ENCODE measurements around the gene MFRP. TPM values are rescaled to one million over a fixed set of nuclear protein-coding genes. Genes with fewer than 3 reads are reported as not detected.

The MFRP gene
- total and polyA plus RNA-seq, 10 of the 15 experiments (the other 5 are each of a cell fraction or from before 2014, with no cell fraction given), result not detected

DNA sequence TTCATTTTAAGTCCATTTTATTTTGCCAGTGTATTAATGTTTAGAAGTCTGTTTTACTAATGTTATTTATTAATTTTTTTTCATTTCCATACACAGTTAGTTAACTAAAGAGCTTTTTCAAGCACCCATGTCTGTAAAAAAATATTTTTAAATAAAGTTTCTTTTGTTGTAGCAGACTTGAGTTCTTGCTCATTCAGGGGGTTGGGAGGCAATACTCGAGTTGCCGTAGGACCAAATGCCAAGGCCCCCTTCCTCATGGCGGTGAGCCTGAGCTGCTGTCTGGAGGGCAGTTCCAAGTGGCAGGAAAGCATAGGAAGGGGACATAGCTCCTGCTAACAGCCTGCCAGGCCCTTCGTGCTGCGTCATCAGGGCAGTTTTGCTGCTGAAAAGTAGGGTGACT, 38.5 kb downstream of the MFRP start:
- intact Hi-C loops (cut with micrococcal nuclease; ENCODE audit: unreplicated experiment), result no loop called here
- no peak for TF ChIP-seq ZNF274 (IDR thresholded peaks at IDR 0.05; ENCODE audit: insufficient read depth, insufficient read length)
- TF ChIP-seq, protein P1, sequence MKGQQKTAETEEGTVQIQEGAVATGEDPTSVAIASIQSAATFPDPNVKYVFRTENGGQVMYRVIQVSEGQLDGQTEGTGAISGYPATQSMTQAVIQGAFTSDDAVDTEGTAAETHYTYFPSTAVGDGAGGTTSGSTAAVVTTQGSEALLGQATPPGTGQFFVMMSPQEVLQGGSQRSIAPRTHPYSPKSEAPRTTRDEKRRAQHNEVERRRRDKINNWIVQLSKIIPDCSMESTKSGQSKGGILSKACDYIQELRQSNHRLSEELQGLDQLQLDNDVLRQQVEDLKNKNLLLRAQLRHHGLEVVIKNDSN (IDR thresholded peaks at IDR 0.05; ENCODE audit: borderline replicate concordance, extremely low read length, insufficient read depth, low read depth, low read length), result no peak
- TF ChIP-seq CREB1 (IDR thresholded peaks at IDR 0.05; ENCODE audit: low read depth), result no peak
- no peak for TF ChIP-seq SPI1 (IDR thresholded peaks at IDR 0.05; ENCODE audit: borderline replicate concordance, insufficient read depth, low read depth, low read length)
- no peak for TF ChIP-seq KLF5 (IDR thresholded peaks at IDR 0.05; ENCODE audit: partially characterized antibody)
- TF ChIP-seq CREM (IDR thresholded peaks at IDR 0.05; ENCODE audit: low read depth), result no peak
- TF ChIP-seq SUZ12 (IDR thresholded peaks at IDR 0.05; ENCODE audit: unreplicated experiment), result no peak
- TF ChIP-seq POU2F2 (IDR thresholded peaks at IDR 0.05; ENCODE audit: borderline replicate concordance, low read depth, low read length), result no peak
- TF ChIP-seq NR2F1 (conservative IDR thresholded peaks at IDR 0.05), result no peak
- TF ChIP-seq, protein P2, sequence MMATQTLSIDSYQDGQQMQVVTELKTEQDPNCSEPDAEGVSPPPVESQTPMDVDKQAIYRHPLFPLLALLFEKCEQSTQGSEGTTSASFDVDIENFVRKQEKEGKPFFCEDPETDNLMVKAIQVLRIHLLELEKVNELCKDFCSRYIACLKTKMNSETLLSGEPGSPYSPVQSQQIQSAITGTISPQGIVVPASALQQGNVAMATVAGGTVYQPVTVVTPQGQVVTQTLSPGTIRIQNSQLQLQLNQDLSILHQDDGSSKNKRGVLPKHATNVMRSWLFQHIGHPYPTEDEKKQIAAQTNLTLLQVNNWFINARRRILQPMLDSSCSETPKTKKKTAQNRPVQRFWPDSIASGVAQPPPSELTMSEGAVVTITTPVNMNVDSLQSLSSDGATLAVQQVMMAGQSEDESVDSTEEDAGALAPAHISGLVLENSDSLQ (IDR thresholded peaks at IDR 0.05), result no peak
- TF ChIP-seq, protein P3, sequence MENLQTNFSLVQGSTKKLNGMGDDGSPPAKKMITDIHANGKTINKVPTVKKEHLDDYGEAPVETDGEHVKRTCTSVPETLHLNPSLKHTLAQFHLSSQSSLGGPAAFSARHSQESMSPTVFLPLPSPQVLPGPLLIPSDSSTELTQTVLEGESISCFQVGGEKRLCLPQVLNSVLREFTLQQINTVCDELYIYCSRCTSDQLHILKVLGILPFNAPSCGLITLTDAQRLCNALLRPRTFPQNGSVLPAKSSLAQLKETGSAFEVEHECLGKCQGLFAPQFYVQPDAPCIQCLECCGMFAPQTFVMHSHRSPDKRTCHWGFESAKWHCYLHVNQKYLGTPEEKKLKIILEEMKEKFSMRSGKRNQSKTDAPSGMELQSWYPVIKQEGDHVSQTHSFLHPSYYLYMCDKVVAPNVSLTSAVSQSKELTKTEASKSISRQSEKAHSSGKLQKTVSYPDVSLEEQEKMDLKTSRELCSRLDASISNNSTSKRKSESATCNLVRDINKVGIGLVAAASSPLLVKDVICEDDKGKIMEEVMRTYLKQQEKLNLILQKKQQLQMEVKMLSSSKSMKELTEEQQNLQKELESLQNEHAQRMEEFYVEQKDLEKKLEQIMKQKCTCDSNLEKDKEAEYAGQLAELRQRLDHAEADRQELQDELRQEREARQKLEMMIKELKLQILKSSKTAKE (IDR thresholded peaks at IDR 0.05; ENCODE audit: low read depth, poor library complexity, severe bottlenecking), result no peak
- no peak for TF ChIP-seq RB1 (IDR thresholded peaks at IDR 0.05; ENCODE audit: borderline replicate concordance)
- TF ChIP-seq EED (IDR thresholded peaks at IDR 0.05; ENCODE audit: low read depth), result no peak
- BruUV-seq (replicated peaks), result no TSS peak
- no peaks in the 10 kb centered on the region for H3K79me2 ChIP-seq (ENCODE audit: control insufficient read depth, insufficient read depth, low read length)
- peaks cover 11 to 14% of the 10 kb centered on the region in 2 experiments; a peak in 3 of 4 replicates for H3K36me3 ChIP-seq (ENCODE audit: control insufficient read depth in 2 of 2, insufficient read depth in 2 of 2, low read length in 1 of 2)
- H3K27me3 ChIP-seq (replicated peaks in 1 of 2; ENCODE audit: control insufficient read depth in 2 of 2, insufficient read depth in 2 of 2, low read length in 1 of 2), result no peaks in the 10 kb centered on the region
- WGBS (ENCODE audit: insufficient coverage, insufficient replicate concordance, low lambda C conversion rate, missing lambda C conversion rate), result 97% methylated on average over 5 of the region's 5 CpGs
- no peaks in the 10 kb centered on the region for H3K4me1 ChIP-seq (ENCODE audit: control insufficient read depth, insufficient read depth, low read length)
- H4K20me1 ChIP-seq (ENCODE audit: control insufficient read depth, insufficient read depth), result no peaks in the 10 kb centered on the region
- ATAC-seq (no peak), DNase-seq (ENCODE audit: low read depth, low spot score) (no peak), FAIRE-seq (no peak)
- no peak overlapping the region for H3K4me2 ChIP-seq (ENCODE audit: control insufficient read depth, insufficient read depth)
- no peak overlapping the region for H3K4me3 ChIP-seq
- ChIA-PET SMC1A (ENCODE audit: uncharacterized antibody, unreplicated experiment) (interaction anchor here (0.6 to 2.7 kb wide), 6 partner anchors 14 to 160 kb away, joined by 3 to 8 read pairs (median 4); no protein-coding TSS in a partner anchor), CTCF (interaction anchor here (0.8 to 5.1 kb wide), 13 partner anchors 8 to 240 kb away, joined by 3 to 45 read pairs (median 3); partner anchors contain the start of genes HMBS and VPS11), POLR2A (interaction anchor here (0.6 kb wide), 1 partner anchor 839 kb away, joined by 3 read pairs; no protein-coding TSS in a partner anchor), RAD21 (ENCODE audit: unreplicated experiment) (interaction anchor here (0.9 to 1.6 kb wide), 4 partner anchors 11 to 102 kb away, joined by 3 to 4 read pairs (median 3); partner anchors contain the start of gene CBL)
- no peak overlapping the region for H2AFZ ChIP-seq (ENCODE audit: control insufficient read depth, low read depth, low read length)
- H3K9ac ChIP-seq (ENCODE audit: control insufficient read depth, insufficient read depth, low read length), result no peak overlapping the region
- H3K27ac ChIP-seq (ENCODE audit: control insufficient read depth, insufficient read depth), result no peak overlapping the region
- no peaks in the 10 kb centered on the region for H3K9me3 ChIP-seq (replicated peaks; ENCODE audit: control insufficient read depth, insufficient read depth, low read length)
- in situ Hi-C loops (cut with MboI), result no loop called here
